Amniotic stem cell (primary cell): ENCODE results near the gene ANKRD65.

Experiments used
- DNase-seq: peaks from one replicate; lab custom pipeline; 2025; lab: John Stamatoyannopoulos, UW

Gene ANKRD65

DNA sequence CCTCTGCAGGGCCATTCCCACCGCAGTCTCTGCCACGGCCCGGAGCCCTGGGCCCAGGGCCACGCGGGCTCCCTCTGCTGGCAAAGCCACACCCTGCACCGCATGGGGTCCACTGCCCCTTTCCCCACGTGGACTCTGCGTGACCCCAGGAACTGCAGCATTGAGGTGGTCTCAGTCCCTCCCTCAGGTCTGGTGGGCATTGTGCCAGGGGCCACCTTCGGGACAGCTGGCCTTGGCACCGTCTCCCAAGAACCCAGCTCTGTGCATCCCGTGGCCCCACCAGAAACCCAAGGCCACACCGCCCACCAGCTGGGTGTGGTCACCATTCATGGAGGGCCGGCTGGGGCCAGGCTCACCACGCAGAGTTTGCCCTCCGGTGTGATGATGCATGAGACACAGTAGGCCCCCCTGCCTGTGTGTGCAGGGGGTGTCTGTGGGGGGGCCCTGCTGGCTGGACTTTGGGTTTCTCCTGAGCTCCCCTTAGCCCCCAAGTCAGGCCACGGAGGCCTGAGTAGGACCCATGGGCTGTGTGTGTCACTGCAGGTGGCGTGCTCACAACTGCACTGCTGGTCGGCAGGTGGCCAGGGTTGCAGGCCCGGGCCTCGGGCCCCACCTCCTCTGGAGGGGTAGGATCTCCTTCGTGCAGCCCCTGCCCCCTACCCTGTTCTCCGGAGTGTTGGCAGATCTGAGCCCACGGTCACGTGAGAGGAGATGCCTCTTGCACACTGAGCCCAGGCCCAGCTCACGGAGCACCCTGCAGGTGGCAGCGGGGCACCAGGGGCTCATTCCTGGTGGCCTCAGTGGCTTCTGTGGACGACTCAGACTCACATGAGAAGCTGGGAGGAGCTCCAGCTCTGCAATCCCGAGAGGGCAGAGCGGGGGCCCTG, 20.2 kb upstream of the ANKRD65 start:
- no peak for DNase-seq

DNA sequence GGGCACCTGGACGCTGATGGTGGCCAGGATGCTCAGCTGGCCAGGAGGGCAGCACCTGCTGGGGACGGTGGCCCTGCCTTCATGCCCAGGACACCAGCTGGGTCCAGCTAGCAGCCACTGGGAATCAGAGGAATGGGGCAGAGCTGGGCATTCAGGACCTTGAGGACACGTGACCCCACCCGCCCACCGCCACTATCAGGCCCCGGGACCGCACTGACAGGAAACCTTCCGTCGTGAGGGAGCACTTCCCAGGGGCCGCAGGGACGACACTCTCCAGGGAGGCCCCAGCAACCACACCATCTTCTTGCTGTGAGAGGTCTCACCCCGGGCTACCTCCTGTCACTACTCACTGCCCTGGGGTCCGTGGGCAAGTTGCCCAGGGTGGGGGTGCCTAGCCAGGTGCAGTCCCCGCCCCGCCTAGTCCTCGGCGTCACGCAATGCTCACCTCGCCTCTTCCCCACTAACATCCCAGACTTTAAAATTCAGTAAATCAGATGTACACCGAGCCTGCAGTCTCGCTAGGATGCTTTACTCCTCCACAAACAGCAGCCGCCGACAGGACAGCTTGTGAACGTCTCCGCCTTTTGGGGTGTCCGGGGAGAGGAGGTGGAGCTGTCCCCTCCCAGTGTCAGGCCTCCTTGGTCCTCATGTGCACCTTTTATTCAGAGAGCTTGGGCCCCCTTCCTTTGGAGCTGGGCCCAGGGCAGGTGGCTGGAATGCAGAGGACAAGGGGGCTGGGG, 19.4 kb upstream of the ANKRD65 start:
- DNase-seq = no peak

DNA sequence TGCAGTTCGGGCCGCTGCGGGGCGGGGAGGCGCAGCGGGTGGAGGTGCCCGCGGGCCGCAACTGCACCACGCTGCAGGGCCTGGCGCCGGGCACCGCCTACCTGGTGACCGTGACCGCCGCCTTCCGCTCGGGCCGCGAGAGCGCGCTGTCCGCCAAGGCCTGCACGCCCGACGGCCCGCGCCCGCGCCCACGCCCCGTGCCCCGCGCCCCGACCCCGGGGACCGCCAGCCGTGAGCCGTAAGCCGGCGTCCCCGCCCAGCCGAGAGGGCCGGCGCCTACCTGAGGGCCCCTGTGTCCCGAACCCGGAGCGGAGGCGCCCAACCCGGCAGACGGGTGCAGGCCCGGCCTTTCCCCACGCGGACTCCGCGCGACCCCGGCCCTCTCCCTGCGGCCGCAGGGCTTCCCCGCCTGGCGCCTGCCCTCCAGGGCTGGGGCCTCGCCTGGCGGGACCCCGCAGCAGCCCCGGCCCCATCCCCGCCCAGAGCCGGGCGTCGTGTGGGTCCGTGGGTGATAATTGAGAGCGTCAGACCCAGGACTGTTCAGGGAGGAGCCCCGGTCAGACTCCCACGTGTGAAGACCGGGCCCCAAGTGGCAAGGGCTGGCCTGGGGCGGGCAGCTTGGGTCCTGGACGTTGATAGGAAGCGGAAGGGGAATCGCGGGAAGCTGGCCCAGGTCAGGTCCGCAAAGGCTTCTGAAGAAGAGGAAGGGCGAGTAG, 18.6 kb upstream of the ANKRD65 start:
- no peak for DNase-seq

DNA sequence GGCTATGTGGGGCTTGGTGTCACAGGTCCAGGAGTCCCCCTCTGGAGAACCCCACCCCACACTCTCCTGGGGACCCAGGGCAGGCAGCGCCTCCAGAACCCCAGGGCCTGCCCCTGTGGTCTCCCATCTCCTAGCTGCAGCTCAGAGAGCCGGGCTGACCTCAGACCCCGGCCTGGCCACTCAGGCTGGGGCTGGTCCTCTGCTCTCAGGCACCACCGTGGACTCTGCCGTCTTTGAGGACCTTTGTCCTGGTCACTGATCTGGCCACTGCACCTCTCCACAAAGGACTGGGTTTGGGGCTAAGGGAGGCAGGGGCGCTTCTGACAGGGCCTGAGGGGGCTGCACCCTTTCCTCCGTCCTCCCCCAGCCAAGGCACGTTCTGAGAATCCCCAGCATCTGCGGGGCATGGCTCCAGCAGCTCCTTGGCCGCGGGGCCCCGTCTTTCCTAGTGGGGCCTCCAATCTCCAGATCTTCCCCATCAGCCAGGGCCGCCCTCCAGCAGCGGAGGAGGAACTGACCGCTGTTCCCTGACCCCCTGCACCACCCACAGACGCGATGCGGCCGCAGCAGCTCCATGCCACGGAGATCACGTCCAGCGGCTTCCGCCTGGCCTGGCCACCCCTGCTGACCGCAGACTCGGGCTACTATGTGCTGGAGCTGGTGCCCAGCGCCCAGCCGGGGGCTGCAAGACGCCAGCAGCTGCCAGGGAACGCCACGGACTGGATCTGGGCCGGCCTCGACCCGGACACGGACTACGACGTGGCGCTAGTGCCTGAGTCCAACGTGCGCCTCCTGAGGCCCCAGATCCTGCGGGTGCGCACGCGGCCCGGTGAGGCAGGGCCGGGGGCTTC, 17.7 kb upstream of the ANKRD65 start:
- DNase-seq = no peak

DNA sequence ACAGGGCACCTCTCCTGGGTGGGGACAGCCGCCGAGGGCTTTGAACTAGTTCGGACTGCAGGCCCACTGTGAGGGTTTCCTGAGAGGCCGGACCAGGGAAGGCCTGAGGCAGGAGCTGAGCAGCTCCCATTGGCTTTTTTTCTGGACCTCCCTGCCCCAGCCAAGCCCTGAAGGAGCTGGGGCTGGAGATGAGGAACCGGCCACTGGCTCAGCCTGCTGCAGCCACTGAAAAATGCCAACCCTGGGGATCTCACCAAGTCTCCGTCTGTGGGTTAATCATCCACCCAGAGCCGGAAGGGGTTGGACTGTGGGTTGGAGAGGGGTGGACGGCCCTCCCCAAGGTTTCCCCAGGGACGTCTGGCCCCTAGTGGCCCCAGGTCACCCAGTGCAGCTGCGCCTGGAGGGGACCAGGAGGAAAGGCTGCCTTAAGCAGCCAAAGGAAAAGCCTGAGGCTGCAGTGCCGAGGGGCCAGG, 16.9 kb upstream of the ANKRD65 start:
- no peak for DNase-seq

DNA sequence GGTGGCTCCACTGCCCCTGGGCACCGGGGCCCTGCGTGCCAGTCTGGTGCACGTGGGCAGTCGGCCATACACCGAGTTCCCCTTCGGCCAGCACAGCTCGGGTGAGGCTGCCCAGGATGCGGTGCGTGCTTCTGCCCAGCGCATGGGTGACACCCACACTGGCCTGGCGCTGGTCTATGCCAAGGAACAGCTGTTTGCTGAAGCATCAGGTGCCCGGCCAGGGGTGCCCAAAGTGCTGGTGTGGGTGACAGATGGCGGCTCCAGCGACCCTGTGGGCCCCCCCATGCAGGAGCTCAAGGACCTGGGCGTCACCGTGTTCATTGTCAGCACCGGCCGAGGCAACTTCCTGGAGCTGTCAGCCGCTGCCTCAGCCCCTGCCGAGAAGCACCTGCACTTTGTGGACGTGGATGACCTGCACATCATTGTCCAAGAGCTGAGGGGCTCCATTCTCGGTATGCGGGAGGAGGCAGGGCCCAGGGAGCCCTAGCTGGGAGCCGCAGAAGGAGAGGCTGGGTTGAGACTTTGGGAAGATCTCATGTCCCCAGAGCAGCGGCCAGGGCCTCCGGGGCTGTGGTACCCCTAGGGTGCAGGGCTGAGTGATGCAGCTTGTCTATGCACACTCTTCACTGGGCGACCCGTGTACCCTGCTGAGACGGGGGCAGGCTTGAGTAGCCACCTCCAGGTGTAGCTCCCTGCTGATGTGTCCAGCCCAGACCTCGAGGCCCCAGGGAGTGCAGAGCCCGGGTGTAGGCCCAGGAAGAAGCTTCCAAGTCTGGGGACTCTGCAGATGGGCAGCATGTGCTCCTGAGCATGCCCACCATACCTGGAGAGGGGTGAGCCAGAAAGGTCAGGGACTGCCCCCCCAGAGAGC, 16.2 kb upstream of the ANKRD65 start:
- DNase-seq = no peak

DNA sequence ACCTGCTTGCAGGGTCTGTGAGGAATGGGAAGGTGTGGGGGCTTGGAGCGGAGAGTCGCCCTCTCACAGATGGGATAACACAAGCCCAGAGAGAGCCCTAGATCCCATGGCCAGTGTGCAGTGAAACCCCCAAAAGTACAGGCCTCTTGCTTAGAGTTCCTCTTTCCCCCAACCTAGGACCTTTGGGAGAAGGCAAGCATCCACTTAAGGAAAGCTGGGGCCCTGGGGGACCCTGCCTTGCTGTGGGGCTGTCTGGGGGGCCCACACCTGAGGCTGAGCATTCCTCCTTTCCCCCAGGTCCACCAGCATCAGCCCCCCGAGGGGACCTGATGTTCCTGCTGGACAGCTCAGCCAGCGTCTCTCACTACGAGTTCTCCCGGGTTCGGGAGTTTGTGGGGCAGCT, 15.6 kb upstream of the ANKRD65 start:
- DNase-seq = no peak

DNA sequence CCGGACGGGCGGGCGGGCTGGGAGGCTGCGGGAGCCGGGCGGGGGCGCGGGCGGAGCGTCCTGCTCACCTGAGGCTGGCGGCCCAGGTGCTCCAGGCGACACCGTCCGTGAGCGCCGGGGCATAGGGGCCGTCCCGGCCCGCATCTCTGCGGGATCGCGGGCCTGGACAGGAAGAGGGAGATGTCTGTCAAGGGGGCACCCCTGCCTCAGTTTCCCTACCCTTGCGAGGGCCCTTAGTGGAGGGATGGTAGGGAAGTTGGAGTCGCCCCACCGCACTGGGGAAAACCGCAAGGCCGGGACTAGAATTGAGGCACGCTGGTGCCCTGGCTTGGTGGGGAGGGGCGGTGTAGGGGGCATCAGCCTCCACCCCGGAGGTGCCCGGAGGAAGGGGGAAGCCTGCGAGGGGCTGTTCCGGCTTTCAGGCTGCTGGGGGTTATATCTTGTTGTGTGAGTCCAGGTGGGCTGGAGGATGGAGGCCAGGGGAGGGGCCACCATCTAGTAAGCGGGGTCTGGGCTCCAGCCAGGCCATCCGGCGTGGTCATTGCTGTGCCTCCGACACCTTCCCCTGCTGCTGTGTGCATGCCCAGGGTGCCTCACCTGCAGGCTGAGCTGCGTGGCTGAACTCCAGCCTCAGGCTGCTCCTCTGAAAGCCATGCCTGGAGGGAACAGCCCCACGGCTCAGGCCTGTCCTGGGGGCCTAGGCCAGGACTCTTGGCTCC, 15.0 kb upstream of the ANKRD65 start:
- no peak for DNase-seq

DNA sequence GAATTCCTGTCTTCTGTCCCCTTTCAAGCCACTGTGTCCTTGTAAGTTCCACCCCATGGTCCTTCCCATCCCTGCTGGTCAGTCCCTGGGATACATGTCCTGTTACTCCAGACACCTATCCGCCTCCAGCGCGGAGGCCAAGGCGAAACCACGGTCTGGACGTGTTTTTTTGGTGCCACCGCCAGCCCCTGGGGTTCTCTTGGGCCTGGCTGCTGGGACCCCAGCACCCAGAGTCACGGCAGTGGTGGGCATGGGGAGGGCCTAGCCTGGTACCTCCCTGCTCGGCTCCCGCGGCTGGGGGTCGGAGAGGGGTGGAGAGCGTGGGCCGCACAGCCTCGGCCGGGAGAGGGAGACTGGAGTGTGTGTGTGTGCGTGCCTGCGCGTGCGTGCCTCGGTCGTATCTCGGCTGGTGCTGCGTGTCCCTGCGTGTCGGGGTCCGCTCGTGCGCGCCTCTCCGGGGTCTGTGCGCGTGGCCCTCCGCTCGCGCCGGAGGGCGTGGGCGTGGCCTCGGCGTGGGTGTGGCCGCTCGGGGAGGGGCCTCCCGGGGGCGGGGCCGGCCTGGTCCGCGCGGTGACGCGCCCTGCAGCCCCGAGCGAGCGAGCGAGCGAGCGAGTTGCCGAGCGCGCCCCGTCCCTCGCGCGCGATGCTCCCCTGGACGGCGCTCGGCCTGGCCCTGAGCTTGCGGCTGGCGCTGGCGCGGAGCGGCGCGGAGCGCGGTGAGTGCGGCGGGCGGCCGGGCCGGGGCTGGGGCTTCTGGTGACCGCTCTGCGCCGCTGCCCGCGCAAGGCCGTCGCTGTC, 14.2 kb upstream of the ANKRD65 start, which contains the start of gene VWA1:
Gene VWA1 (plus strand): TSS at position 585 of the 798 bp plus-strand sequence. CDS start 59 bp downstream, at position 644.
- DNase-seq = peak; percentile 26

DNA sequence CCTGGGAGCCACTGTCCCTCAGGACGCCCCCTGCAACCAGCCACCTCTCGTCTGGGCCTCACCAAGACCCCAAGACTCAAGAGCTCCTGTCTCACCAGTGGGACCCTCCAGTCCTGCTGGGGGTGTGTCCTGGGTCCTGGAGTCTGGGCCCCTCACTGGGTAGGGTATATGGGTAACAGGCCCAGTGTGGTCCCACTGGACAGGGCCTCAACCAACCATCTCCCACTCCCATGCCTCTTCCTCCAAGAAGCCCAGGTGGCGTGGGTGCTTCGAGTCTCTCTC, 13.7 kb upstream of the ANKRD65 start:
- no peak for DNase-seq

DNA sequence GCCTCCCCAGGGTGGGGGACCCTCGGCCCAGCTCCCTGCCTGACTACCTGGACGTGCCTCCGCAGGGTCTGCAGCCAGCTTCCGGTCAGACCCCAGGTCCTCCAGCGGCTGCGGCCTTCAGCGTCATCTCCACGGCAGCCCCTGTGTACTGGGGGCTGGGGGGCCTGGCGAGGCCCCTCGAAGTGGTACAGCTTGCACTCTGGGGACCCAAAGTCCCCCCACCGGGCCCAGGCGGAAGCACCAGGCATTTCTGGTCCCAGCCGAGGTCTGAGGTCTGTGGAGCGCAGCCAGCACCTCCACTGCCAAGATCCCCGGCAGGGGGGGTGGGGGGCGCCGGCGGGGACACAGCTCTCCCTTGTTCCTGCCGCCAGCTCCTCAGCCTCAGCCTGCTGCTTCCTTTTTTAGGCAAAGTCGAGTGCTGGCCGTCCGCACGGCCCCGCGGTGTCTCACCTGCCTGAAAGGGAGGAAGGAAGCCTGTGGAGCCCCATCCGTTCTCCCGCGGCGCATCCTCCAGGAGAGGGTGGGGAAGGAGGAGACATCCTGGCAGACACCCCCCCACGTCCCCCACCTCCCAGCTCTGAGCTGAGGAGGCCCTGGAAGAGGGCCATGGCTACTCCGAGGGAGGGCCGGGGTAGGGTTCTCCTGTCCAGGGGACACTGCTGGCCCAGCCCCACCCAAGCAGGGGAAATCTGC, 13.2 kb upstream of the ANKRD65 start:
- DNase-seq = no peak

DNA sequence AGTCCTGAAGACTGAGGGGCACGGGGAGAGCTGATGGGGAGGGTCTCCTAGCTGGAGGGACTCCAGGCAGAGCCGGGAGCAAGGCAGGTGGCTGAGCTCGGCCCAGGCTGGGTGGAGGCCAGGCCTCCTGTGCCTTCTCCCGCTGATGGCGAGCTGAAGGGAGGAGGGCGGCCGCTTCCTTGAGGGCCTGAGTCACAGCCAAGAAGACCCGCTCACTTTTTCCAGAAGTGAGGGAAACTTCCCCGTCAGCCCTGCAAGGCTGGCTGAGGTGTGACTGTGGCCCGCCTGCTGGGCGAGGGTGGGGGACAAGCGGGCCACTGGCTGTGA, 12.7 kb upstream of the ANKRD65 start:
- DNase-seq = no peak

DNA sequence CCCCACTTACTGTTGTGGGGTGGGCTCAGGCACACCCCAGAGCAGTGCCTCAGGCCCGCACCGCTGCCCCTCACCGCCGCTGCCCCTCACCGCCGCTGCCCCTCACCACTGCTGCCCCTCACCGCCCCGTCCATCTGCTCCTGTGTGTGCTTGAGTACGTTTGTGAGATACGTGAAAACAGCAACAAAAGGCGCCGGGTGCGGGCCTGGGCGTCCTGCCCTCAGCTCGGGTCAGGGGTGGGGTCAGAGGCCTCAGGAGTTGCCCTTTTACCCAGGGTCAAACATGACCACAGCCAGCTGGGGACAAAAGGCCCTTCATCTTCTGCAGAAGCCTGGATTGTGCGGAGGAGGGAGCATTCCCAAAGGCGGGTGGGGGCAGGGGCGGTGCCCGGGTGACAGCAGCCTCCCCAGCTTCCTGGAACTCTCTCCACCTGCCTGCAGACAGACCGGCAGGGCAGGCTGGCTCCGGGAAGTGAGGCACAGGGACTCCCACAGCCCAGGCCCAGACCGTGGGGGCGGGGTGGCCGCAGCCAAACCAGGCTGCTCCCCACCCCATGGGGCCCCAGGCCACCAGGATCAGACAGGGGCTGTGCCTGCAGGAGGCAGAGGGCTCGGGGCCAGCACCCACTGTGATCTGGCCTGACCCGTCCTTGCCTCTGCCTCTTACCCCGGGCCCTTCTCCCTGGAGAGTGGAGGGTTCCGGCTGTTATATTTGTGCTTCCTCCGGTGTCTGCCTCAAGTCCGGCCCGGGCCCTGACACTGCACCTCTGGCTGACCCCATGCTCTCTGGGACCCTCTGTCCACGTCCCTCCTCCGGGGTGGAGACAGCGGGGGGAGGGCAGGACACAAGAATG, 12.1 kb upstream of the ANKRD65 start:
- no peak for DNase-seq

DNA sequence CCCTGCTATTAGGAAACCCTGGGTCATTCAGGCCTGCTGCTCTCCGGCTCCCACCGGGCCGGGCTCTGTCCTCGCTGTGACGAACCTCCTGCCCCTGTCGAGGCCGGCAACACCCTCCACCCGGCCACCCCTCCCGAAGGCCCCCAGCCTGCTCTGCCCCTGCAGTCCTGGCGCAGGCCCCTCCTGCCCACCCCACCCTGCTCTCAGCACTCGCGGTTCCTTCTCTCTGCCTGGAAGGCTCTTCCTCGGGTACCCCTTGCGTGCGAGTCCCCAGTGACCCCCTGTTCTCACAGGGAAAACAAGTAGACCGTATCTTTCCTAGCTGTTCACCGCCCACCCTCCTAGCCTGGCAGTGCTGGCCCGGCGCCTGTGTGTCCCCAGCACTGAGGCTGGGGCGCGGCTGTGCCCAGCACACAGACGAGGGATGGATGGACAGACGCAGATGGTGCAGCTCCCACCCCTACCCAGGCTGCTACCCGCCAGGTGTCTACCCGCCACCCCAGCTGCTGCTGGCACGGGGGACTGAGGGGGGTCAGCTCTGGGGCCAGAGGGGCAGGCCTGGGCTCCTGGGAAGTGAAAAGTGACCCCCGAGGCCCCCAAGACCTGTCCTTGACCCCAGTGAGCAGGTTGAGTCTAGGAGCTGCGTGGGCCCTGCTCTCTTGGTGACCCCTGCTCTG, 11.3 kb upstream of the ANKRD65 start:
- DNase-seq = no peak

DNA sequence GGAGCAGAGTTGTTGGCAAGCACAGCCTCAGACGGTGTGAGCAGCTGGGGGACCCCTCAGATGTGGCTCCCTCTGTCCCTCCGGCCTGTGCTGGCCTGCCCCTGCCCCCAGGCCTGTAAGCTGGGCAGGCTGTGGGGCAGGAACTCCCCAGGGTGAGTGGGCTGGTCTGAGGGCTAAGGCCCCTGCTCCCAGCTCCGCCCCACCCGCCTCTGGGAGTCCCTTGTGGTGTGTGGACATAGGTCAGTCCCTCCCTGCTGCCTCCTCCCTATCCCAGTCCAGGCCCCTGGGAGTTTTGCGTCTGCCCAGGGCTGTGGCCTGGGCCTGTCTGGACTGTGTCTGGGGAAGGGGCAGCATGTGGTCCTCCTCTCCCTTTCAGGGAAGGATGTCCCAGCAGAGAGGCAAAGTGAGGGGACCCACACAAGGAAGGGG, 10.8 kb upstream of the ANKRD65 start:
- DNase-seq = no peak

DNA sequence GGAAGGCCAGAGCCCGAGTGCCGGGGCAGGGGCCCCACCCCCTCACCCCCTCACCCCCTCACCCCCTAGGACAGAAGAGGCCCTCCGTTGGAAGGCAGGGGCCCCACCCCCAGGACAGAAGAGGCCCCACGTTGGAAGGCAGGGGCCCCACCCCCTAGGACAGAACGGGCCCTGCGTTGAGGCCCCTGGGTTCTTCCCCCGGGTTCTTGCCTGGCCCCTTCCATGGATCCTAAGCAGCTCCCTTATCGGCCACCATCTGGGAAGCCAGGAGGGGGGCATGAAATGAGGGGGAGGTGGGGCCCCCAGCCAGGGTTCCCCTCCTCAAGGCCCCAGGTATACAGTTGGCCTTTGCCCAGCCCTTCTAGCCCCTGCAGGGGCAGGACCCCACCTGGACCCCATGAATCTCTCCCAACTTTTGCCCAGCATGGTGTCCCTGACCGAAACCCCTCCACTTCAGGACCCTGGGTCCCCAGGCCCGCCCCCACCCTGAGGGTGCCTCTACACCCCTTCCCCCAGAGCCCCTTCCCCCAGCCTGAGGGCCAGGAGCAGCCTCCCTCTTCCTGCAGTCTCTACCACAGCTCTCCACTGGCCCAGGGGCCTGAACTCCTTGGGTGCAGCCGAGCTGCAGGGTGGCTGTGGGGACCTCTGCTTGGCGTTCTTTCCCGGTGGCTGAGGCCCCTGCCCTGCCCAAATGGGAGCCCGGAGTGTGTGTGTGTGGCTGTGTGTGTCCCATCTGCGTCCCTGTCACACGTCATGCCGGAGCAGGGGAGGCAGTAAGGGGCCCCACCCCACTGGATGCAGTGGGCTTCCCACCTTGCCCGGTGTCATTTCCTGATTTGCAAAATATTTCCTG, 10.1 kb upstream of the ANKRD65 start:
- no peak for DNase-seq
